NCI-H1436 treated with DMSO at 0.1 percent for 48 hours (cell line): ENCODE measurements around the gene SYCP2L.
"Not testable (repeated sequence)": the region's sequence is repeated elsewhere in the genome, so short reads cannot be mapped to it uniquely, and the experiment has no call there.

Experiments
- DNase-seq: peaks from one replicate; lab custom pipeline; 2025; lab: John Stamatoyannopoulos, UW

The SYCP2L gene

GRCh38 chr6:10957414-10957886 lies 70.6 kb downstream of the SYCP2L start:
- no peak for DNase-seq

GRCh38 chr6:10960171-10960570 lies 73.3 kb downstream of the SYCP2L start:
- no peak for DNase-seq

GRCh38 chr6:10961837-10962236 lies 75.0 kb downstream of the SYCP2L start:
- DNase-seq, result no peak

- no peak for DNase-seq
Observed at GRCh38 chr6:10962673-10963072, 75.8 kb downstream of the SYCP2L start.

- DNase-seq, result no peak
Observed at GRCh38 chr6:10963113-10963512, 76.3 kb downstream of the SYCP2L start.

GRCh38 chr6:10964684-10965083 lies 77.8 kb downstream of the SYCP2L start:
- no peak for DNase-seq

- DNase-seq, result no peak
Observed at GRCh38 chr6:10968776-10969175, 81.9 kb downstream of the SYCP2L start.

GRCh38 chr6:10970731-10971130 lies 83.9 kb downstream of the SYCP2L start:
- no peak for DNase-seq

- DNase-seq, result no peak
Observed at GRCh38 chr6:10972196-10972595, 85.3 kb downstream of the SYCP2L start.

GRCh38 chr6:10976571-10976970 lies 89.7 kb downstream of the SYCP2L start:
- DNase-seq, result no peak

GRCh38 chr6:10977231-10977968 lies 90.5 kb downstream of the SYCP2L start:
- no peak for DNase-seq

- no peak for DNase-seq
Observed at GRCh38 chr6:10979603-10980002, 92.8 kb downstream of the SYCP2L start.

- no peak for DNase-seq
Observed at GRCh38 chr6:10981409-10981808, 94.6 kb downstream of the SYCP2L start.

GRCh38 chr6:10984959-10985358 lies 98.1 kb downstream of the SYCP2L start:
- DNase-seq, result not testable (repeated sequence)

GRCh38 chr6:10989587-10989986 lies 102.7 kb downstream of the SYCP2L start:
- no peak for DNase-seq

- no peak for DNase-seq
Observed at GRCh38 chr6:10991115-10991514, 104.3 kb downstream of the SYCP2L start.

- no peak for DNase-seq
Observed at GRCh38 chr6:10993896-10994295, 107.0 kb downstream of the SYCP2L start.

- DNase-seq, result no peak
Observed at GRCh38 chr6:10995114-10995707, 108.4 kb downstream of the SYCP2L start.

- DNase-seq, result no peak
Observed at GRCh38 chr6:10999994-11000393, 113.1 kb downstream of the SYCP2L start.

GRCh38 chr6:11002176-11002575 lies 115.3 kb downstream of the SYCP2L start:
- DNase-seq, result no peak

GRCh38 chr6:11003297-11003696 lies 116.4 kb downstream of the SYCP2L start:
- DNase-seq, result not testable (repeated sequence)

- no peak for DNase-seq
Observed at GRCh38 chr6:11006061-11006460, 119.2 kb downstream of the SYCP2L start.

- no peak for DNase-seq
Observed at GRCh38 chr6:11007715-11008608, 121.1 kb downstream of the SYCP2L start.
